ENCODE data around the gene SLAMF6.
"Not testable (repeated sequence)": the region's sequence is repeated elsewhere in the genome, so short reads cannot be mapped to it uniquely, and the experiment has no call there.

Gene SLAMF6

DNA sequence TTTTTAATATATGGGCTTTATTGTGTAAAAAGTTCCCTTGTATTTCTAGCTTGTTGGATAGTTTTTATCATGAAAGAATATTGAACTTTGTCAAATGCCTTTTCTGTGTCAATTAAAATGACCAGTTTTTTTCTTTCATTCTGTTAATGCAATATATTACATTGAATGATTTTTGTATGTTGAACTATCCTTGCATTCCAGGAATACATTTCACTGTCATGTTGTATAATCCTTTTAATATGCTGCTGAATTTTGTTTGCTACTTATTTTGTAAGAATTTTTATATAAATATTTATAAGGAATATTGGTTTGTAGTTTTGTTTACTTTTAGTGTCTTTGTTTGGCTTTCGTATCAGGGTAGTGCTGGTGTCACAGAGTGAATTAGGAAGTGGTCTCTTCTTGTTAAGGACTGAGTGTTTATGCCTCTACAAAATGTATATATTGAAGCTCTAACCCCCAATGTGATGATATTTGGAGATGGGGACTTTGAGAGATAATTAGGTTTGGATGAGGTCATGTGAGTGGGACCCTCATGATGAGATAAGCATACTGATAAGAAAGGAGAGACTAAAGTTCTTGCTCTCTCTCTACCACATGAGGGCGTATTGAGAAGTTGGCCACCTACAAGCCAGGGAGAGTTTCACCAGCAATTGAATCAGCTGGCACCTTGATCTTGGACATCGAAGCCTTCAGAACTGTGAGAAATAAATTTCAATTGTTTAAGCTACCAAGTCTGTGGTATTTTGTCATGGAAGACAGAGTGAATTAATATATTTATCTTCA, 12.0 kb upstream of the SLAMF6 start:
- H3K27ac ChIP-seq (ENCODE audit: low read depth, low read length) = no peak overlapping the region
- H3K9ac ChIP-seq (ENCODE audit: low read length in 5 of 5) = no peak overlapping the region
- no peaks in the 10 kb centered on the region for H3K4me1 ChIP-seq (ENCODE audit: control insufficient read depth in 5 of 5, insufficient read depth in 5 of 5, low read length in 5 of 5)
- H3K36me3 ChIP-seq (ENCODE audit: control insufficient read depth in 5 of 5, insufficient read depth in 5 of 5, low read length in 5 of 5) = no peaks in the 10 kb centered on the region
- peaks cover 3 to 22% (median 8%) of the 10 kb centered on the region in 5 donors for H3K9me3 ChIP-seq (ENCODE audit: control insufficient read depth in 5 of 5, low read length in 5 of 5)
- no peak overlapping the region for H3K4me3 ChIP-seq (ENCODE audit: low read depth in 1 of 5, low read length in 5 of 5)
- H3K27me3 ChIP-seq (ENCODE audit: control insufficient read depth in 5 of 5, insufficient read depth in 4 of 5, low read length in 5 of 5) = no peaks in the 10 kb centered on the region

- not testable (repeated sequence) for H3K36me3 ChIP-seq (ENCODE audit: control insufficient read depth in 5 of 5, insufficient read depth in 5 of 5, low read length in 5 of 5); H3K27me3 ChIP-seq (ENCODE audit: control insufficient read depth in 5 of 5, insufficient read depth in 4 of 5, low read length in 5 of 5); H3K4me3 ChIP-seq (ENCODE audit: low read depth in 1 of 5, low read length in 5 of 5); H3K27ac ChIP-seq (ENCODE audit: low read depth, low read length); H3K4me1 ChIP-seq (ENCODE audit: control insufficient read depth in 5 of 5, insufficient read depth in 5 of 5, low read length in 5 of 5); H3K9ac ChIP-seq (ENCODE audit: low read length in 5 of 5)
- peaks cover 3 to 22% (median 8%) of the 10 kb centered on the region in 5 donors for H3K9me3 ChIP-seq (ENCODE audit: control insufficient read depth in 5 of 5, low read length in 5 of 5)
These were observed 9.4 kb upstream of the SLAMF6 start for GRCh38 chr1:160532557-160532813.

DNA sequence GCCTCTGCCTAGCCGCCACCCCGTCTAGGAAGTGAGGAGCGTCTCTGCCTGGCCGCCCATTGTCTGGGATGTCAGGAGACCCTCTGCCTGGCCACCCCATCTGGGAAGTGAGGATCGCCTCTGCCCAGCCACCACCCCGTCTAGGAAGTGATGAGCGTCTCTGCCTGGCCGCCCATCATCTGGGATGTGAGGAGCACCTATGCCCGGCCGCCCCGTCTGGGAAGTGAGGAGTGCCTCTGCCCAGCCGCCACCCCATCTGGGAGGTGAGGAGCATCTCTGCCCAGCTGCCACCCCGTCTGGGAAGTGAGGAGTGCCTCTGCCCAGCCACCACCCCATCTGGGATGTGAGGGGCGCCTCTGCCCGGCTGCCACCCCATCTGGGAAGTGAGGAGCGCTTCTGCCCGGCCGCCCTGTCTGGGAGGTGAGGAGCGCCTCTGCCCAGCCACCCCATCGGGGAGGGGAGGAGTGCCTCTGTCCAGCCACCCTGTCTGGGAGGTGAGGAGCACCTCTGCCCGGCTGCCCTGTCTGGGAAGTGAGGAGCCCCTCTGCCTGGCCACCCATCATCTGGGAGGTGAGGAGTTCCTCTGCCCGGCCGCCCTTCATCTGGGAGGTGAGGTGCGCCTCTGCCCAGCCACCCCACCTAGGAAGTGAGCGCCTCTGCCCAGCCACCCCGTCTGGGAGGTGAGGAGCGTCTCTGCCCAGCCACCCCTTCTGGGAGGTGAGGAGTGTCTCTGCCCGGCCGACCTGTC, 8.9 kb upstream of the SLAMF6 start:
- H3K4me1 ChIP-seq (ENCODE audit: control insufficient read depth in 5 of 5, insufficient read depth in 5 of 5, low read length in 5 of 5); H3K9ac ChIP-seq (ENCODE audit: low read length in 5 of 5); H3K27me3 ChIP-seq (ENCODE audit: control insufficient read depth in 5 of 5, insufficient read depth in 4 of 5, low read length in 5 of 5); H3K4me3 ChIP-seq (ENCODE audit: low read depth in 1 of 5, low read length in 5 of 5); H3K36me3 ChIP-seq (ENCODE audit: control insufficient read depth in 5 of 5, insufficient read depth in 5 of 5, low read length in 5 of 5); H3K27ac ChIP-seq (ENCODE audit: low read depth, low read length): not testable (repeated sequence)
- H3K9me3 ChIP-seq (ENCODE audit: control insufficient read depth in 5 of 5, low read length in 5 of 5) = peaks cover 3 to 20% (median 8%) of the 10 kb centered on the region in 5 donors

GRCh38 chr1:160529401-160529952, 6.4 kb upstream of the SLAMF6 start:
- H3K36me3 ChIP-seq (ENCODE audit: control insufficient read depth in 5 of 5, insufficient read depth in 5 of 5, low read length in 5 of 5); H3K9me3 ChIP-seq (ENCODE audit: control insufficient read depth in 5 of 5, low read length in 5 of 5); H3K9ac ChIP-seq (ENCODE audit: low read length in 5 of 5); H3K4me1 ChIP-seq (ENCODE audit: control insufficient read depth in 5 of 5, insufficient read depth in 5 of 5, low read length in 5 of 5); H3K27me3 ChIP-seq (ENCODE audit: control insufficient read depth in 5 of 5, insufficient read depth in 4 of 5, low read length in 5 of 5); H3K4me3 ChIP-seq (ENCODE audit: low read depth in 1 of 5, low read length in 5 of 5); H3K27ac ChIP-seq (ENCODE audit: low read depth, low read length): not testable (repeated sequence)

- H3K9me3 ChIP-seq (ENCODE audit: control insufficient read depth in 5 of 5, low read length in 5 of 5); H3K27ac ChIP-seq (ENCODE audit: low read depth, low read length); H3K4me1 ChIP-seq (ENCODE audit: control insufficient read depth in 5 of 5, insufficient read depth in 5 of 5, low read length in 5 of 5); H3K4me3 ChIP-seq (ENCODE audit: low read depth in 1 of 5, low read length in 5 of 5); H3K27me3 ChIP-seq (ENCODE audit: control insufficient read depth in 5 of 5, insufficient read depth in 4 of 5, low read length in 5 of 5); H3K9ac ChIP-seq (ENCODE audit: low read length in 5 of 5); H3K36me3 ChIP-seq (ENCODE audit: control insufficient read depth in 5 of 5, insufficient read depth in 5 of 5, low read length in 5 of 5): not testable (repeated sequence)
These were observed 734 bp upstream of the SLAMF6 start for GRCh38 chr1:160523789-160524188.

GRCh38 chr1:160522136-160522535, 919 bp downstream of the SLAMF6 start:
- no peak overlapping the region for H3K27ac ChIP-seq (ENCODE audit: low read depth, low read length)
- H3K9me3 ChIP-seq (ENCODE audit: control insufficient read depth in 5 of 5, low read length in 5 of 5) = peaks cover 0 to 2% (median 0%) of the 10 kb centered on the region in 5 donors
- no peaks in the 10 kb centered on the region for H3K36me3 ChIP-seq (ENCODE audit: control insufficient read depth in 5 of 5, insufficient read depth in 5 of 5, low read length in 5 of 5)
- H3K9ac ChIP-seq (ENCODE audit: low read length in 5 of 5) = no peak overlapping the region
- no peaks in the 10 kb centered on the region for H3K27me3 ChIP-seq (ENCODE audit: control insufficient read depth in 5 of 5, insufficient read depth in 4 of 5, low read length in 5 of 5)
- no peak overlapping the region for H3K4me3 ChIP-seq (ENCODE audit: low read depth in 1 of 5, low read length in 5 of 5)
- no peaks in the 10 kb centered on the region for H3K4me1 ChIP-seq (ENCODE audit: control insufficient read depth in 5 of 5, insufficient read depth in 5 of 5, low read length in 5 of 5)

GRCh38 chr1:160521554-160521953, 1.5 kb downstream of the SLAMF6 start:
- no peaks in the 10 kb centered on the region for H3K36me3 ChIP-seq (ENCODE audit: control insufficient read depth in 5 of 5, insufficient read depth in 5 of 5, low read length in 5 of 5)
- no peaks in the 10 kb centered on the region for H3K27me3 ChIP-seq (ENCODE audit: control insufficient read depth in 5 of 5, insufficient read depth in 4 of 5, low read length in 5 of 5)
- peaks cover 0 to 2% (median 0%) of the 10 kb centered on the region in 5 donors for H3K9me3 ChIP-seq (ENCODE audit: control insufficient read depth in 5 of 5, low read length in 5 of 5)
- no peak overlapping the region for H3K27ac ChIP-seq (ENCODE audit: low read depth, low read length)
- H3K9ac ChIP-seq (ENCODE audit: low read length in 5 of 5) = no peak overlapping the region
- H3K4me3 ChIP-seq (ENCODE audit: low read depth in 1 of 5, low read length in 5 of 5) = no peak overlapping the region
- H3K4me1 ChIP-seq (ENCODE audit: control insufficient read depth in 5 of 5, insufficient read depth in 5 of 5, low read length in 5 of 5) = no peaks in the 10 kb centered on the region

DNA sequence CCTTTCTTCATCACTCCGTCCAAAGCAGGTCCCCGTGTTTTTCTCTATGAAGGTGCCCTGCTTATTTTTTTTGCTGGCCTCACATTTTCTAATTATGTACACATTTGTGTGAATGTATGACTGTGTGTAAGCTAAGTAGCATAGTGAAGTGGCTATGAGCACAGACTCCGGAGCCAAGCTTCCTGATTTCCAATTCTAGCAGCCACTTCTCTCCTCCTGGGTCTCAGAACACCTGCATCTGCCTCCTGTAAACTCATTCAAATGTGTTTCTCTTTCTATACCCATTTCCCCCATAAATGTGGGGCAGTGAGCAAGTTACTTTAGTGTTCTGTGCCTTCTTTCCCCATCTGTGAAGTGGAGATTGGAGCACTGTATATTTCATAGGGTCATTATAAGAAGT, 2.1 kb downstream of the SLAMF6 start:
- H3K27ac ChIP-seq (ENCODE audit: low read depth, low read length) = no peak overlapping the region

GRCh38 chr1:160520582-160520981, 2.5 kb downstream of the SLAMF6 start:
- Histone ChIP-seq H3K4me1 (ENCODE audit: control insufficient read depth in 5 of 5, insufficient read depth in 5 of 5, low read length in 5 of 5) (no peaks in the 10 kb centered on the region), H3K9me3 (ENCODE audit: control insufficient read depth in 5 of 5, low read length in 5 of 5) (peaks cover 0 to 2% (median 0%) of the 10 kb centered on the region in 5 donors), H3K27me3 (ENCODE audit: control insufficient read depth in 5 of 5, insufficient read depth in 4 of 5, low read length in 5 of 5) (no peaks in the 10 kb centered on the region), H3K9ac (ENCODE audit: low read length in 5 of 5) (no peak overlapping the region), H3K27ac (ENCODE audit: low read depth, low read length) (no peak overlapping the region), H3K36me3 (ENCODE audit: control insufficient read depth in 5 of 5, insufficient read depth in 5 of 5, low read length in 5 of 5) (no peaks in the 10 kb centered on the region), H3K4me3 (ENCODE audit: low read depth in 1 of 5, low read length in 5 of 5) (no peak overlapping the region)

More for the DNA sequence above, 2.1 kb downstream of the SLAMF6 start:
- peaks cover 0 to 2% (median 0%) of the 10 kb centered on the region in 5 donors for H3K9me3 ChIP-seq (ENCODE audit: control insufficient read depth in 5 of 5, low read length in 5 of 5)
- H3K36me3 ChIP-seq (ENCODE audit: control insufficient read depth in 5 of 5, insufficient read depth in 5 of 5, low read length in 5 of 5) = no peaks in the 10 kb centered on the region
- H3K4me1 ChIP-seq (ENCODE audit: control insufficient read depth in 5 of 5, insufficient read depth in 5 of 5, low read length in 5 of 5) = no peaks in the 10 kb centered on the region
- H3K9ac ChIP-seq (ENCODE audit: low read length in 5 of 5) = no peak overlapping the region
- no peak overlapping the region for H3K4me3 ChIP-seq (ENCODE audit: low read depth in 1 of 5, low read length in 5 of 5)
- no peaks in the 10 kb centered on the region for H3K27me3 ChIP-seq (ENCODE audit: control insufficient read depth in 5 of 5, insufficient read depth in 4 of 5, low read length in 5 of 5)

DNA sequence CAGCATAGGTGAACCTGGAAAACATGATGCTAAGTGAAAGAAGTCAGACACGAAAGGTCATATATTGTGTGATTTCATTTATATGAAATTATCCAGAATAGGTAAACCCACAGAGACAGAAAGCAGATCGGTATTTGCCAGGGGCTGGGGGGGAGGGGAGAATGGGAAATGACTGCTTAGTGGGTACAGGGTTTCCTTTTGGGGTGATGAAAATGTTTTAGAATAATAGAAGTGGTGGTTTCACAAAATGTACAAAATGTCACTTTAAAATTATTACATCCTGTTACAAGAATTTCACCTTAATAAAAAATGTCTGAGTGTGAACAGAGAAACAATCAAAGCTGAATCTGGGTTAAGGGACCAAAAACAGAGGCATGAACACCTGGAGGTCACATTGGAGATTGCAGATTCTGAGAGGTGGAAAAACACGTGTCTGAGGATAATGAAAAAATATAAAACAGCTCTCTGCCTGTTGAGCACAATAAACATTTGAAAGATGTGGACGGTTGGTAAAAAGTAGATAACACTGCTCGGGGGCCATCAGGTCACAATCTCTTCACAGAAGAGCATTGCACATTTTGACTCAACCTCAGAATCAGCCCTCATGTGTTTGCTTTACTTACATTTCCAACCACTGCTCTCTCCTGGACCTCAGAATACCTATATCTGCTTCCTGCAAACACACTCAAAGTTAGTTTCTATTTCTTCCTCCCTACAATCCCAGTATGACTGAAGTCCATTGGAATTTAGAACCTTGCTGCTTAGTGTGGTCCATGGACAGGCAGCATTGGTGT, 3.2 kb downstream of the SLAMF6 start:
- no peak overlapping the region for H3K27ac ChIP-seq (ENCODE audit: low read depth, low read length)

More for the DNA sequence above, 3.2 kb downstream of the SLAMF6 start:
- no peak overlapping the region for H3K9ac ChIP-seq (ENCODE audit: low read length in 5 of 5)
- H3K36me3 ChIP-seq (ENCODE audit: control insufficient read depth in 5 of 5, insufficient read depth in 5 of 5, low read length in 5 of 5) = no peaks in the 10 kb centered on the region
- H3K4me3 ChIP-seq (ENCODE audit: low read depth in 1 of 5, low read length in 5 of 5) = no peak overlapping the region
- H3K4me1 ChIP-seq (ENCODE audit: control insufficient read depth in 5 of 5, insufficient read depth in 5 of 5, low read length in 5 of 5) = no peaks in the 10 kb centered on the region
- H3K9me3 ChIP-seq (ENCODE audit: control insufficient read depth in 5 of 5, low read length in 5 of 5) = peaks cover 0 to 2% (median 0%) of the 10 kb centered on the region in 5 donors
- H3K27me3 ChIP-seq (ENCODE audit: control insufficient read depth in 5 of 5, insufficient read depth in 4 of 5, low read length in 5 of 5) = no peaks in the 10 kb centered on the region

All from subcutaneous abdominal adipose tissue (tissue), 5 donors.